Measurements from ENCODE around the gene CASZ1.

Gene CASZ1

DNA sequence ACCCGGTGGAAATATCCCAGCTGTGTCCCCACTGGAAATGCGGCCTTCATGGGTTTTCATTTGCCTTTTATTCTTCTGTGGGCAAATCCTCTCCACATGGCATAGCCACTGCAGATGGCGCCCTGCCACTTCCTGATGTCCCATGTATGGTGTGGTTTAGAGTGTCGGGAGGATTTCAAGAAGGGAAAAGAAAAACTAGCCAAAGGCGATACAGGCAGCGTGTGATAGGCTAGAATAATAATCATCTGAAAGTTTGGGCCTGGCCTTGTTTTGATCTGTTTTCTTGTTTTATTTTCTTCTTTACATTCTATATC is 198.1 kb downstream of the CASZ1 start:
- Histone ChIP-seq H3K4me3 (ENCODE audit: low read depth, low read length) (no peak overlapping the region), H3K36me3 (replicated peaks) (no peaks in the 10 kb centered on the region), H3K27ac (no peak overlapping the region), H3K27me3 (replicated peaks) (no peaks in the 10 kb centered on the region)
- in situ Hi-C loops (cut with HindIII; ENCODE audit: low pct_ligation_motif_present, low sequenced_read_pairs): no loop called here
- no peak for DNase-seq
- TF ChIP-seq, protein P1, sequence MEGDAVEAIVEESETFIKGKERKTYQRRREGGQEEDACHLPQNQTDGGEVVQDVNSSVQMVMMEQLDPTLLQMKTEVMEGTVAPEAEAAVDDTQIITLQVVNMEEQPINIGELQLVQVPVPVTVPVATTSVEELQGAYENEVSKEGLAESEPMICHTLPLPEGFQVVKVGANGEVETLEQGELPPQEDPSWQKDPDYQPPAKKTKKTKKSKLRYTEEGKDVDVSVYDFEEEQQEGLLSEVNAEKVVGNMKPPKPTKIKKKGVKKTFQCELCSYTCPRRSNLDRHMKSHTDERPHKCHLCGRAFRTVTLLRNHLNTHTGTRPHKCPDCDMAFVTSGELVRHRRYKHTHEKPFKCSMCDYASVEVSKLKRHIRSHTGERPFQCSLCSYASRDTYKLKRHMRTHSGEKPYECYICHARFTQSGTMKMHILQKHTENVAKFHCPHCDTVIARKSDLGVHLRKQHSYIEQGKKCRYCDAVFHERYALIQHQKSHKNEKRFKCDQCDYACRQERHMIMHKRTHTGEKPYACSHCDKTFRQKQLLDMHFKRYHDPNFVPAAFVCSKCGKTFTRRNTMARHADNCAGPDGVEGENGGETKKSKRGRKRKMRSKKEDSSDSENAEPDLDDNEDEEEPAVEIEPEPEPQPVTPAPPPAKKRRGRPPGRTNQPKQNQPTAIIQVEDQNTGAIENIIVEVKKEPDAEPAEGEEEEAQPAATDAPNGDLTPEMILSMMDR (IDR thresholded peaks at IDR 0.05; ENCODE audit: low read depth, low read length, missing control alignments): no peak

DNA sequence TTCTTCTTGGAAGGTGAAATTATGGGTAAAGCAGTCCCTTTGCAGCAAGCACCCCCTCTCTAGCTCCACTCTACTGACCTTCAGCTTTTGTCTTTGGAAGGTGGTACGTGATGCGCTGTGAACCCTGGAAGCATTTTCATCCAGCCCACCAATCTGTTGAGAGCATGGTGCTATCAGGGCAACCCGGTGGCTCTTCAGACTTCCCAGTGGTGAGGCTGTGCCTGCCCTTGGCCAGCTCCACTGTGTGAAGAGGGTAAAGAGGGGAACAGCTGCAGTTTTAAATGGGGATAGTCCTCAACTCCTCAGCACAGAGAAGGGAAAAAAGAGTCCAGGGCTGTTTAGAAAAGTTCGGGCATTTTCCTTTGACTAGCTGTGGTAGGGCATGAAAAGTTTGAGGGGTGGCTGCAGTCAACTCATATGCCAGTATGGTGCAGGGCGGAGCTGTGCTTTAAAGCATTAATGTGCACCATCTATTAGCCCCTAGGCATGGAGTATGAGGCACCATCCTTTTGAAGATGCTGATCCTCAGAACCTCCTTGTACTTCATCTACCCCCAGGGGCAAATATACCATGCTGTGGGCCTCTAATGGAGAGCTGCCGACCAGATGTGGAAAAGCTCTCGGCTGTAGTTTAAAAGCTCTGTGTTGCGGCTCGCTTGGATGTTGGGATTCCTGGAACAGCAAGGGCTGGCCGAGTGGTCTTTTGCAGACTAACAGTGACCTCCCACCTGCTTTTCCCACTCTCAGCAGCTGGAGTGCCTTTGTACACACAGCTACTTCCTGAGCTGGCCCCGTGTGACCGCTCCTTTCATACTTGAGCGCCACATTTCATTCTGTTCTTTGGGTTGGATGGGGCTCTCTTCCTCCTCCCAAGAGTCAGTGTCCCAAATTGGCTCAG is 198.7 kb downstream of the CASZ1 start:
- TF ChIP-seq, protein P1 (IDR thresholded peaks at IDR 0.05; ENCODE audit: low read depth, low read length, missing control alignments): no peak
- in situ Hi-C loops (cut with HindIII; ENCODE audit: low pct_ligation_motif_present, low sequenced_read_pairs): no loop called here
- H3K36me3 ChIP-seq (replicated peaks): no peaks in the 10 kb centered on the region
- no peak for DNase-seq
- H3K27ac ChIP-seq: no peak overlapping the region
- no peak overlapping the region for H3K4me3 ChIP-seq (ENCODE audit: low read depth, low read length)
- H3K27me3 ChIP-seq (replicated peaks): no peaks in the 10 kb centered on the region

DNA sequence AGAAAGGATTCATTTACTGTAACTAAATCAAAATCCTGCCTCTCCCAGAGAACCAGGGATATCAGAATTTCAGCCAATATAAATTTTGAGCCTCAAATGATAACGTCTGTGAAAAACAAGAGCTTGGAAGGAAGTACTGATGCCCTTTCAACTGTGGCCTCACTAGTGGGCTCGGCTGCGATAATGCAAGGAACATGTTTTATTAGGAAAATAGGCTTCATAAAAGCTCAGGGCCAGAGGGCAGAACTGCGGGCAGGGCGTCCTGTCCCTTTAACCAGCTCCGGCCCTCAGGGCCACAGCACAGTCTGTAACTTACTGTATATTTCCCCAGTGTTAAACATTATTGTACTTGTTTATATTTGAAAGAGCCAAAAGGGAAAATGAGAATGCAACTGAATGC is 199.7 kb downstream of the CASZ1 start:
- Histone ChIP-seq H3K36me3 (replicated peaks) (no peaks in the 10 kb centered on the region), H3K27ac (no peak overlapping the region), H3K4me3 (ENCODE audit: low read depth, low read length) (no peak overlapping the region), H3K27me3 (replicated peaks) (no peaks in the 10 kb centered on the region)
- no peak for DNase-seq
- in situ Hi-C loops (cut with HindIII; ENCODE audit: low pct_ligation_motif_present, low sequenced_read_pairs): no loop called here
- TF ChIP-seq, protein P1 (IDR thresholded peaks at IDR 0.05; ENCODE audit: low read depth, low read length, missing control alignments): no peak

DNA sequence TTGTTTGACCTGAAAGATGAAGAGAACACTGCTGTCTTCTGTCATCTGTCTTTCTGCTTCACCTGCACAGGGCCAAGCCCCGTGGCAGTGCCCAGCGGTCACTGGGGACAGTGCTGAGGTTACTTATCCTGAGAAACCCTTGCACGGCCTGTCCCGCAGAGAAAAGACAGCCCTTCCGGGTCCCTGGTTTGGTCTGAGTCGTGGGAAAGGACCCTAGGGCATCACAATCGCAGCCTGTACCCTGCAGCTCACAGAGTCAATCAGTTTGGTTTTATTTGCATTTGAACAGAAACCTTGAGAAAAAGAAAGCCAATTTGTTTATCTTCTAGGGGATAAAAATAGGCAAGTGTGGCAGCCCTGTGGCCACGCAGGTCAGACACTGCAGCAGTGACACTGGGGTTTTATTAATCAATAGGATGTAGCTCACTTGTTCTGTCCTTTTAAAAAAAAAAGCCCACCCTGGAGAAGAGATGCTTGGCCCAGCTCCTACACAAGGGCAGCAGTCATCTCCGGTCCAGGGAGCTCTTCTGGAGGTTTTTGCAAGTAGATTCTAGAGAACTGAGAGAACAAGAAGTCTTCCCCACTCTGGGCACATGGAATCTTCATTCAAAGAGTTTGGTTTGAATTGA is 201.7 kb downstream of the CASZ1 start:
- Histone ChIP-seq H3K36me3 (replicated peaks) (no peaks in the 10 kb centered on the region), H3K27ac (no peak overlapping the region), H3K4me3 (ENCODE audit: low read depth, low read length) (no peak overlapping the region), H3K27me3 (replicated peaks) (no peaks in the 10 kb centered on the region)
- no peak for DNase-seq
- in situ Hi-C loops (cut with HindIII; ENCODE audit: low pct_ligation_motif_present, low sequenced_read_pairs): no loop called here
- TF ChIP-seq, protein P1 (IDR thresholded peaks at IDR 0.05; ENCODE audit: low read depth, low read length, missing control alignments): no peak

- no peak overlapping the region for H3K27ac ChIP-seq
- no peaks in the 10 kb centered on the region for H3K36me3 ChIP-seq (replicated peaks)
- H3K4me3 ChIP-seq (ENCODE audit: low read depth, low read length): no peak overlapping the region
- in situ Hi-C loops (cut with HindIII; ENCODE audit: low pct_ligation_motif_present, low sequenced_read_pairs): no loop called here
- no peaks in the 10 kb centered on the region for H3K27me3 ChIP-seq (replicated peaks)
- TF ChIP-seq, protein P1 (IDR thresholded peaks at IDR 0.05; ENCODE audit: low read depth, low read length, missing control alignments): no peak
- no peak for DNase-seq
Measured at GRCh38 chr1:10593750-10594149, 202.7 kb downstream of the CASZ1 start.
